Lung (tissue), 12 donors: Measurements from ENCODE around the gene RGS2. TPM values are rescaled to one million over a fixed set of nuclear protein-coding genes. Genes with fewer than 3 reads are reported as not detected.

Experiments used
- ATAC-seq: fragments of 200-7000 bp; cut with Tn5 transposase; one replicate; pipeline ENCODE4 v1.9.1; 2020; ENCODE audit warnings: moderate number of reproducible peaks; ENCODE audit not compliant: insufficient read depth, low FRiP score
- DNase-seq, 3 donors: peaks; one replicate each; pipeline ENCODE4 v3.0.0-alpha.2; 2013 to 2017
- H3K27ac ChIP-seq, 2 donors: one replicate each; pipeline ENCODE4 v1.5.1; 2013; ENCODE audit warnings: mild to moderate bottlenecking in 2 of 2, moderate library complexity in 2 of 2, control low read depth in 1 of 2, inconsistent platforms in 1 of 2, low read depth in 1 of 2, low read length in 1 of 2
- H3K27me3 ChIP-seq, 3 donors: one replicate each; pipeline ENCODE4 v1.5.1; 2013; ENCODE audit warnings: low read length in 2 of 3; ENCODE audit not compliant: control insufficient read depth in 3 of 3, insufficient read depth in 3 of 3
- H3K36me3 ChIP-seq, 4 donors: one replicate each; pipeline ENCODE4 v1.5.1; 2013; ENCODE audit warnings: low read length in 4 of 4, mild to moderate bottlenecking in 1 of 4, moderate library complexity in 1 of 4; ENCODE audit not compliant: control insufficient read depth in 4 of 4, insufficient read depth in 4 of 4
- H3K4me1 ChIP-seq, 5 donors: one replicate each; pipeline ENCODE4 v1.5.1; 2013; ENCODE audit warnings: low read length in 5 of 5, mild to moderate bottlenecking in 2 of 5, moderate library complexity in 1 of 5; ENCODE audit not compliant: control insufficient read depth in 5 of 5, insufficient read depth in 5 of 5
- H3K4me3 ChIP-seq: one replicate; pipeline ENCODE4 v1.5.1; 2013; ENCODE audit warnings: mild to moderate bottlenecking, control low read depth, moderate library complexity
- H3K9ac ChIP-seq, 2 donors: one replicate each; pipeline ENCODE4 v1.5.1; 2013; ENCODE audit warnings: low read length in 2 of 2, control low read depth in 1 of 2; ENCODE audit not compliant: insufficient read depth in 1 of 2
- H3K9me3 ChIP-seq, 4 donors: one replicate each; pipeline ENCODE4 v1.5.1; 2013; ENCODE audit warnings: low read length in 3 of 4, mild to moderate bottlenecking in 1 of 4, moderate library complexity in 1 of 4; ENCODE audit not compliant: control insufficient read depth in 4 of 4, insufficient read depth in 3 of 4
- CTCF ChIP-seq: IDR thresholded peaks from 2 replicates; pipeline ENCODE4 v1.5.1; 2012; ENCODE audit warnings: mild to moderate bottlenecking; ENCODE audit errors: control extremely low read depth, extremely low read depth
- WGBS, 2 donors: extraction: QIAGEN DNeasy Blood & Tissue Kit; methylation state at CpG; one replicate each; pipeline ENCODE4 v1.1.7; 2013; 5-methylcytosine and 5-hydroxymethylcytosine counted together
- polyA plus RNA-seq, 2 donors: library from polyadenylated mRNA; stranded (reverse); fragments of 200-250 nt; gene quantifications; one replicate each; pipeline ENCODE4 v1.2.1, GENCODE V29; 2013
- total RNA-seq, 2 donors: library from RNA; depleted of rRNA in 1 of 2; stranded (reverse); fragments of >200 nt in 1 of 2; gene quantifications; one replicate each; pipeline ENCODE4 v1.2.1, GENCODE V29; 2014 to 2021
- donor health status: control.
- donor health status: control.
- donor health status: Bipolar disorder and iron deficiency.
- donor health status: healthy.
- donor health status: DM: yes; HTN: yes; CAD: no.

Gene RGS2
- total and polyA plus RNA-seq, 4 donors = 36.4 to 111 (median 62.1) TPM

- ATAC-seq (peak; percentile 7), DNase-seq (peak; percentile 19 to 81 (median 80))
- peak overlapping the region; percentile 83 to 91 for H3K27ac ChIP-seq
- no peak overlapping the region for H3K4me3 ChIP-seq
- peaks cover 0 to 25% (median 13%) of the 10 kb centered on the region in 4 donors for H3K36me3 ChIP-seq
- no peak for TF ChIP-seq CTCF
- peaks cover 0 to 33% (median 15%) of the 10 kb centered on the region in 5 donors for H3K4me1 ChIP-seq
- H3K27me3 ChIP-seq = no peaks in the 10 kb centered on the region
- WGBS, 2 donors = 26 to 52% methylated on average over 9 of the region's 9 CpGs
- H3K9ac ChIP-seq = peak overlapping the region in 1 of 2 donors; percentile 59
- H3K9me3 ChIP-seq = no peaks in the 10 kb centered on the region
Observed at GRCh38 chr1:192807211-192808162, 1.4 kb upstream of the RGS2 start.

- peaks cover 0 to 25% (median 13%) of the 10 kb centered on the region in 4 donors for H3K36me3 ChIP-seq
- peaks cover 0 to 33% (median 15%) of the 10 kb centered on the region in 5 donors for H3K4me1 ChIP-seq
- no peak for TF ChIP-seq CTCF
- 1 to 2% methylated on average over 8 of the region's 8 CpGs for WGBS, 2 donors
- ATAC-seq (no peak), DNase-seq (peak in 2 of 3 donors; percentile 15 to 69)
- H3K9me3 ChIP-seq = no peaks in the 10 kb centered on the region
- H3K27me3 ChIP-seq = no peaks in the 10 kb centered on the region
- peak overlapping the region; percentile 59 to 86 for H3K9ac ChIP-seq
- peak overlapping the region; percentile 83 to 91 for H3K27ac ChIP-seq
- H3K4me3 ChIP-seq = peak overlapping the region; percentile 52
Observed at GRCh38 chr1:192808163-192808517, 699 bp upstream of the RGS2 start.

- Histone ChIP-seq H3K27me3 (no peaks in the 10 kb centered on the region), H3K9me3 (no peaks in the 10 kb centered on the region), H3K9ac (peak overlapping the region; percentile 86), H3K4me1 (peaks cover 0 to 33% (median 15%) of the 10 kb centered on the region in 5 donors), H3K36me3 (peaks cover 0 to 25% (median 13%) of the 10 kb centered on the region in 4 donors), H3K27ac (peak overlapping the region; percentile 75 to 85), H3K4me3 (peak overlapping the region; percentile 59)
- no peak for TF ChIP-seq CTCF
- peak; percentile 66 to 80 (median 78) for DNase-seq
- 23 to 26% methylated on average over 25 of the region's 25 CpGs for WGBS, 2 donors
- ATAC-seq = peak; percentile 1
Observed at GRCh38 chr1:192809307-192810252, 741 bp downstream of the RGS2 start.
